ENCODE results near the gene HDAC11. TPM values are rescaled to one million over a fixed set of nuclear protein-coding genes. Genes with fewer than 3 reads are reported as not detected.

HDAC11 gene
- polyA plus RNA-seq, 2 of the 4 experiments (the other 2 are of a cell fraction), result 5.6 to 8.4 TPM

- TF ChIP-seq MAFK (IDR thresholded peaks at IDR 0.05; ENCODE audit: partially characterized antibody) (no peak), EHMT2 (IDR thresholded peaks at IDR 0.05; ENCODE audit: low read depth) (no peak), BHLHE40 (IDR thresholded peaks at IDR 0.05; ENCODE audit: low read depth, low read length) (no peak), RAD21 (conservative IDR thresholded peaks at IDR 0.05 in 1 of 2, IDR thresholded peaks at IDR 0.05 in 1 of 2) (no peak), BCL3 (IDR thresholded peaks at IDR 0.05) (no peak), ATOH8 (CRISPR knock-in tag; IDR thresholded peaks at IDR 0.05; ENCODE audit: low read depth) (no peak), JUN (IDR thresholded peaks at IDR 0.05) (no peak), PBX3 (IDR thresholded peaks at IDR 0.05) (no peak), SMC3 (IDR thresholded peaks at IDR 0.05) (no peak), CEBPB (IDR thresholded peaks at IDR 0.05) (no peak), CHD4 (IDR thresholded peaks at IDR 0.05; ENCODE audit: borderline replicate concordance) (no peak), FOSL2 (IDR thresholded peaks at IDR 0.05) (no peak), FOSL2 (CRISPR knock-in tag; IDR thresholded peaks at IDR 0.05) (no peak), NR3C1 (IDR thresholded peaks at IDR 0.05) (no peak), POLR2AphosphoS2 (conservative IDR thresholded peaks at IDR 0.05; ENCODE audit: low read length) (no peak), CTCF (IDR thresholded peaks at IDR 0.05) (no peak)
- FAIRE-seq (no peak), DNase-seq (ENCODE audit: low read depth in 1 of 2, low spot score in 1 of 2) (no peak), ATAC-seq (no peak)
- no peak overlapping the region for H3K27ac ChIP-seq
- H3K4me1 ChIP-seq, result no peaks in the 10 kb centered on the region
- POLR2A ChIA-PET, result no interaction called here
- no peak overlapping the region for H3K4me3 ChIP-seq
- CTCF ChIA-PET, result interaction anchor here (0.6 to 4.6 kb wide), 8 partner anchors 9 to 1347 kb away, joined by 3 to 83 read pairs (median 5); partner anchors contain the start of gene WNT7A
- WGBS (ENCODE audit: missing lambda C conversion rate), result 80% methylated on average over 8 of the region's 8 CpGs
- H3K4me2 ChIP-seq, result no peak overlapping the region
- no peaks in the 10 kb centered on the region for H3K9me3 ChIP-seq
These were observed 11.3 kb downstream of the HDAC11 start for GRCh38 chr3:13491206-13491974.

- no peak for TF ChIP-seq SMC3 (IDR thresholded peaks at IDR 0.05)
These were observed 11.9 kb downstream of the HDAC11 start for GRCh38 chr3:13492048-13492447.

More at GRCh38 chr3:13492048-13492447, 11.9 kb downstream of the HDAC11 start:
- ChIA-PET POLR2A (no interaction called here), CTCF (interaction anchor here (0.6 to 4.6 kb wide), 4 partner anchors 30 to 388 kb away, joined by 3 to 83 read pairs (median 4); partner anchors contain the start of gene WNT7A)
- H3K27ac ChIP-seq, result no peak overlapping the region
- WGBS (ENCODE audit: missing lambda C conversion rate), result 71% methylated on average over 5 of the region's 6 CpGs
- H3K4me1 ChIP-seq, result no peaks in the 10 kb centered on the region
- DNase-seq (ENCODE audit: low read depth in 1 of 2, low spot score in 1 of 2) (no peak), FAIRE-seq (no peak), ATAC-seq (no peak)
- H3K9me3 ChIP-seq, result no peaks in the 10 kb centered on the region
- H3K4me3 ChIP-seq, result no peak overlapping the region
- H3K4me2 ChIP-seq, result no peak overlapping the region

Data from A549 (cell line).